Adrenal gland (tissue), 5 donors: ENCODE data around the gene ACVR1.

Experiments
- POLR2A ChIP-seq, 2 donors: fragments of 450-650 bp; IDR thresholded peaks; one replicate each; pipeline ENCODE4 v1.6.1; 2017; ENCODE audit warnings: antibody characterized with exemption in 2 of 2, mild to moderate bottlenecking in 2 of 2, moderate library complexity in 1 of 2
- TF ChIP-seq, protein P1 (sequence below), 6 experiments: fragments of 450-650 bp in 4 of 6; fragments of 200-600 bp in 2 of 6; sonication (generic) in 1 of 6; IDR thresholded peaks; 1 replicate in 5 of 6; 2 replicates in 1 of 6; pipeline versions ENCODE4 v1.5.1 to v1.8.0; 2016 to 2021; ENCODE audit warnings: antibody characterized with exemption in 6 of 6, mild to moderate bottlenecking in 2 of 6, moderate library complexity in 1 of 6
- donor health status: DM: no; HTN: no; CAD: no.

- no peak for TF ChIP-seq POLR2A (IDR thresholded peaks at IDR 0.05)
- TF ChIP-seq, protein P1, sequence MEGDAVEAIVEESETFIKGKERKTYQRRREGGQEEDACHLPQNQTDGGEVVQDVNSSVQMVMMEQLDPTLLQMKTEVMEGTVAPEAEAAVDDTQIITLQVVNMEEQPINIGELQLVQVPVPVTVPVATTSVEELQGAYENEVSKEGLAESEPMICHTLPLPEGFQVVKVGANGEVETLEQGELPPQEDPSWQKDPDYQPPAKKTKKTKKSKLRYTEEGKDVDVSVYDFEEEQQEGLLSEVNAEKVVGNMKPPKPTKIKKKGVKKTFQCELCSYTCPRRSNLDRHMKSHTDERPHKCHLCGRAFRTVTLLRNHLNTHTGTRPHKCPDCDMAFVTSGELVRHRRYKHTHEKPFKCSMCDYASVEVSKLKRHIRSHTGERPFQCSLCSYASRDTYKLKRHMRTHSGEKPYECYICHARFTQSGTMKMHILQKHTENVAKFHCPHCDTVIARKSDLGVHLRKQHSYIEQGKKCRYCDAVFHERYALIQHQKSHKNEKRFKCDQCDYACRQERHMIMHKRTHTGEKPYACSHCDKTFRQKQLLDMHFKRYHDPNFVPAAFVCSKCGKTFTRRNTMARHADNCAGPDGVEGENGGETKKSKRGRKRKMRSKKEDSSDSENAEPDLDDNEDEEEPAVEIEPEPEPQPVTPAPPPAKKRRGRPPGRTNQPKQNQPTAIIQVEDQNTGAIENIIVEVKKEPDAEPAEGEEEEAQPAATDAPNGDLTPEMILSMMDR (IDR thresholded peaks at IDR 0.05), result no peak
These were observed 96.3 kb downstream of the ACVR1 start for GRCh38 chr2:157779794-157780193.
